GM23338 (cell line): ENCODE data around the gene HMGN3. TPM values are rescaled to one million over a fixed set of nuclear protein-coding genes. Genes with fewer than 3 reads are reported as not detected.

Experiments
- ATAC-seq: fragments of 200-7000 bp; cut with Tn5 transposase; 3 replicates; pipeline ENCODE4 v1.9.1; 2020
- DNase-seq: peaks from one replicate; pipeline ENCODE4 v3.0.0-alpha.2; 2015; ENCODE audit warnings: low spot score
- H2AFZ ChIP-seq: fragments of 200-600 bp; sonication (generic); 2 replicates; pipeline ENCODE4 v1.8.0; 2016; ENCODE audit warnings: antibody characterized with exemption, mild to moderate bottlenecking, moderate library complexity
- H3F3A ChIP-seq: fragments of 200-600 bp; sonication (generic); replicated peaks from 2 replicates; pipeline ENCODE4 v1.8.0; 2017; ENCODE audit warnings: antibody characterized with exemption, mixed run types, low read depth
- H3K27ac ChIP-seq: fragments of 200-600 bp; sonication (generic); 2 replicates; pipeline ENCODE4 v1.6.1; 2016; ENCODE audit warnings: low read depth
- H3K27me3 ChIP-seq: fragments of 200-600 bp; sonication (generic); 2 replicates; pipeline ENCODE4 v1.8.0; 2016; ENCODE audit warnings: mild to moderate bottlenecking, mixed run types, moderate library complexity; ENCODE audit not compliant: insufficient read depth
- H3K36me3 ChIP-seq: fragments of 200-600 bp; sonication (generic); 2 replicates; pipeline ENCODE4 v1.8.0; 2016; ENCODE audit warnings: mild to moderate bottlenecking; ENCODE audit not compliant: insufficient read depth
- H3K4me1 ChIP-seq: fragments of 200-600 bp; sonication (generic); 2 replicates; pipeline ENCODE4 v1.8.0; 2016; ENCODE audit warnings: mild to moderate bottlenecking, moderate library complexity; ENCODE audit not compliant: insufficient read depth
- H3K4me2 ChIP-seq: fragments of 200-600 bp; sonication (generic); 2 replicates; pipeline ENCODE4 v1.7.1; 2017; ENCODE audit warnings: mixed run types
- H3K4me3 ChIP-seq: fragments of 200-600 bp; sonication (generic); 2 replicates; pipeline ENCODE4 v1.6.1; 2016; ENCODE audit warnings: mixed run types
- H3K79me2 ChIP-seq: fragments of 200-600 bp; sonication (generic); replicated peaks from 2 replicates; pipeline ENCODE4 v1.8.0; 2017; ENCODE audit warnings: mild to moderate bottlenecking; ENCODE audit not compliant: insufficient read depth
- H3K9me2 ChIP-seq: fragments of 200-600 bp; sonication (generic); 2 replicates; pipeline ENCODE4 v1.8.0; 2017; ENCODE audit not compliant: insufficient read depth
- H4K20me1 ChIP-seq: fragments of 200-600 bp; sonication (generic); replicated peaks from 2 replicates; pipeline ENCODE4 v1.8.0; 2017; ENCODE audit warnings: mild to moderate bottlenecking; ENCODE audit not compliant: insufficient read depth
- H3K27ac Mint-ChIP-seq: 2 replicates; pipeline ENCODE4 v1.8.0; 2020; ENCODE audit warnings: inconsistent platforms, mild to moderate bottlenecking, moderate library complexity, mixed read lengths
- H3K27me3 Mint-ChIP-seq: 3 replicates; pipeline ENCODE4 v1.8.0; 2022; ENCODE audit warnings: low read depth, mild to moderate bottlenecking, moderate library complexity, mixed read lengths, inconsistent platforms; ENCODE audit not compliant: insufficient read depth, poor library complexity
- H3K36me3 Mint-ChIP-seq: 3 replicates; pipeline ENCODE4 v1.8.0; 2021; ENCODE audit warnings: low read depth, mild to moderate bottlenecking, inconsistent platforms, moderate library complexity, mixed read lengths
- H3K4me1 Mint-ChIP-seq: 3 replicates; pipeline ENCODE4 v1.8.0; 2020; ENCODE audit warnings: mild to moderate bottlenecking, inconsistent platforms, mixed read lengths
- H3K4me3 Mint-ChIP-seq: 3 replicates; pipeline ENCODE4 v1.8.0; 2021; ENCODE audit warnings: moderate library complexity, mild to moderate bottlenecking, inconsistent platforms, mixed read lengths
- H3K9me3 Mint-ChIP-seq: 3 replicates; pipeline ENCODE4 v1.8.0; 2020; ENCODE audit warnings: moderate library complexity, mild to moderate bottlenecking, inconsistent platforms, mixed read lengths
- CREB1 ChIP-seq: fragments of 250-450 bp; sonication (Bioruptor Pico); IDR thresholded peaks from 2 replicates; pipeline ENCODE4 v1.5.0; 2020; ENCODE audit warnings: low read depth, mild to moderate bottlenecking, moderate library complexity
- ETS1 ChIP-seq: IDR thresholded peaks from 2 replicates; pipeline ENCODE4 v1.6.1; 2016; ENCODE audit warnings: antibody characterized with exemption
- EZH2 ChIP-seq: fragments of 200-600 bp; sonication (generic); IDR thresholded peaks from one replicate; pipeline ENCODE4 v1.8.0; 2017; ENCODE audit warnings: antibody characterized with exemption, mild to moderate bottlenecking, low read depth; ENCODE audit not compliant: unreplicated experiment
- EZH2phosphoT487 ChIP-seq: fragments of 200-600 bp; sonication (generic); IDR thresholded peaks from one replicate; pipeline ENCODE4 v1.8.1; 2018; ENCODE audit warnings: antibody characterized with exemption; ENCODE audit not compliant: unreplicated experiment
- JUNB ChIP-seq: IDR thresholded peaks from one replicate; pipeline ENCODE4 v1.6.1; 2016; ENCODE audit warnings: antibody characterized with exemption; ENCODE audit not compliant: unreplicated experiment
- NANOG ChIP-seq: IDR thresholded peaks from 2 replicates; pipeline ENCODE4 v1.6.1; 2016; ENCODE audit warnings: antibody characterized with exemption, borderline replicate concordance
- POLR2AphosphoS5 ChIP-seq: IDR thresholded peaks from 2 replicates; pipeline ENCODE4 v1.6.1; 2016; ENCODE audit warnings: antibody characterized with exemption, low read depth
- REST ChIP-seq: IDR thresholded peaks from one replicate; pipeline ENCODE4 v1.6.1; 2018; ENCODE audit warnings: antibody characterized with exemption; ENCODE audit not compliant: unreplicated experiment
- STAT1 ChIP-seq: IDR thresholded peaks from one replicate; pipeline ENCODE4 v1.6.1; 2016; ENCODE audit warnings: antibody characterized with exemption; ENCODE audit not compliant: unreplicated experiment
- ZNF114 ChIP-seq: fragments of 250-450 bp; sonication (Bioruptor Pico); IDR thresholded peaks from 2 replicates; pipeline ENCODE4 v1.5.0; 2020; ENCODE audit warnings: mild to moderate bottlenecking, moderate library complexity
- ZNF331 ChIP-seq: fragments of 250-450 bp; sonication (Bioruptor Pico); IDR thresholded peaks from 2 replicates; pipeline ENCODE4 v1.5.0; 2020; ENCODE audit warnings: low read depth, mild to moderate bottlenecking, moderate library complexity
- ZNF462 ChIP-seq: fragments of 250-450 bp; sonication (Bioruptor Pico); IDR thresholded peaks from 2 replicates; pipeline ENCODE4 v1.5.0; 2020; ENCODE audit warnings: mild to moderate bottlenecking, moderate library complexity
- polyA plus RNA-seq: library from polyadenylated mRNA; unstranded; fragments of >200 nt; fragmentation: Nextera tagmentation; extraction: Ambion mirVana; gene quantifications from 2 replicates; pipeline ENCODE4 v1.2.1, GENCODE V29; 2016
- total RNA-seq: library from RNA; depleted of rRNA; stranded (reverse); fragments of >200 nt; shearing (Covaris generic); gene quantifications from 2 replicates; pipeline ENCODE4 v1.2.3, GENCODE V29; 2014
- TF ChIP-seq, protein P1 (sequence below), 2 experiments: fragments of 200-600 bp in 1 of 2; sonication (generic) in 1 of 2; conservative IDR thresholded peaks; 2 replicates each; pipeline versions ENCODE4 v1.5.1 to v1.6.1; 2016 to 2017; ENCODE audit warnings: antibody characterized with exemption in 2 of 2, low read depth in 2 of 2, mild to moderate bottlenecking in 2 of 2, moderate library complexity in 1 of 2

The HMGN3 gene
- total and polyA plus RNA-seq, 2 experiments from 2014 or later, result 166 to 956 TPM

GRCh38 chr6:79189760-79190350, 44.6 kb downstream of the HMGN3 start:
- no peak for ATAC-seq
- H3K4me3 Mint-ChIP-seq, result no peak overlapping the region
- no peak for DNase-seq
- Histone ChIP-seq H3K4me3 (no peak overlapping the region), H3K27ac (no peak overlapping the region), H3K4me1 (peaks cover 4% of the 10 kb centered on the region; the same call in 1 of the 2 replicates), H3F3A (no peaks in the 10 kb centered on the region), H3K9me2 (no peaks in the 10 kb centered on the region), H3K36me3 (peaks cover 3% of the 10 kb centered on the region; the same call in 1 of the 2 replicates), H3K79me2 (no peaks in the 10 kb centered on the region), H3K4me2 (no peak overlapping the region), H4K20me1 (no peaks in the 10 kb centered on the region), H2AFZ (no peak overlapping the region), H3K27me3 (no peaks in the 10 kb centered on the region)
- H3K27me3 Mint-ChIP-seq, result peaks cover 4% of the 10 kb centered on the region
- TF ChIP-seq JUNB, result no peak
- no peak for TF ChIP-seq POLR2AphosphoS5
- no peak for TF ChIP-seq ETS1
- no peak for TF ChIP-seq NANOG
- TF ChIP-seq, protein P1, sequence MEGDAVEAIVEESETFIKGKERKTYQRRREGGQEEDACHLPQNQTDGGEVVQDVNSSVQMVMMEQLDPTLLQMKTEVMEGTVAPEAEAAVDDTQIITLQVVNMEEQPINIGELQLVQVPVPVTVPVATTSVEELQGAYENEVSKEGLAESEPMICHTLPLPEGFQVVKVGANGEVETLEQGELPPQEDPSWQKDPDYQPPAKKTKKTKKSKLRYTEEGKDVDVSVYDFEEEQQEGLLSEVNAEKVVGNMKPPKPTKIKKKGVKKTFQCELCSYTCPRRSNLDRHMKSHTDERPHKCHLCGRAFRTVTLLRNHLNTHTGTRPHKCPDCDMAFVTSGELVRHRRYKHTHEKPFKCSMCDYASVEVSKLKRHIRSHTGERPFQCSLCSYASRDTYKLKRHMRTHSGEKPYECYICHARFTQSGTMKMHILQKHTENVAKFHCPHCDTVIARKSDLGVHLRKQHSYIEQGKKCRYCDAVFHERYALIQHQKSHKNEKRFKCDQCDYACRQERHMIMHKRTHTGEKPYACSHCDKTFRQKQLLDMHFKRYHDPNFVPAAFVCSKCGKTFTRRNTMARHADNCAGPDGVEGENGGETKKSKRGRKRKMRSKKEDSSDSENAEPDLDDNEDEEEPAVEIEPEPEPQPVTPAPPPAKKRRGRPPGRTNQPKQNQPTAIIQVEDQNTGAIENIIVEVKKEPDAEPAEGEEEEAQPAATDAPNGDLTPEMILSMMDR (conservative IDR thresholded peaks at IDR 0.05; ENCODE audit: low read depth in 2 of 2), result no peak
- TF ChIP-seq EZH2, result no peak
- TF ChIP-seq ZNF114, result no peak
- TF ChIP-seq CREB1, result no peak
- no peak for TF ChIP-seq REST
- TF ChIP-seq STAT1, result no peak
- TF ChIP-seq ZNF331 (CRISPR knock-in tag), result no peak
- TF ChIP-seq ZNF462 (CRISPR knock-in tag), result no peak
- TF ChIP-seq EZH2phosphoT487, result no peak
- H3K9me3 Mint-ChIP-seq, result peaks cover 21% of the 10 kb centered on the region
- peaks cover 21% of the 10 kb centered on the region for H3K36me3 Mint-ChIP-seq
- H3K27ac Mint-ChIP-seq, result no peak overlapping the region
- peaks cover 8% of the 10 kb centered on the region for H3K4me1 Mint-ChIP-seq
